Fibroblast of lung (primary cell): ENCODE measurements around the gene SPRYD3. TPM values are rescaled to one million over a fixed set of nuclear protein-coding genes. Genes with fewer than 3 reads are reported as not detected.

Source experiments
- DNase-seq, 2 donors: peaks; one replicate each; pipeline versions ENCODE4 v3.0.0 to v3.0.0-alpha.2; 2010; ENCODE audit warnings: low read depth in 2 of 2
- H2AFZ ChIP-seq: 2 replicates; pipeline ENCODE4 v1.5.1; 2012; ENCODE audit warnings: low read length, control low read depth, inconsistent platforms
- H3K27ac ChIP-seq: 2 replicates; pipeline ENCODE4 v1.5.1; 2011; ENCODE audit warnings: low read length, control low read depth; ENCODE audit not compliant: insufficient read depth
- H3K27me3 ChIP-seq: 2 replicates; pipeline ENCODE4 v1.5.1; 2011; ENCODE audit warnings: mild to moderate bottlenecking, low read length; ENCODE audit not compliant: control insufficient read depth, insufficient read depth
- H3K36me3 ChIP-seq: 2 replicates; pipeline ENCODE4 v1.5.1; 2011; ENCODE audit warnings: low read length; ENCODE audit not compliant: control insufficient read depth, insufficient read depth
- H3K4me1 ChIP-seq: 2 replicates; pipeline ENCODE4 v1.5.1; 2011; ENCODE audit warnings: low read length; ENCODE audit not compliant: control insufficient read depth, insufficient read depth; ENCODE audit errors: extremely low read depth
- H3K4me2 ChIP-seq: 2 replicates; pipeline ENCODE4 v1.5.1; 2011; ENCODE audit warnings: low read length, control low read depth; ENCODE audit not compliant: insufficient read depth; ENCODE audit errors: extremely low read depth
- H3K4me3 ChIP-seq, 4 experiments: fragments of 200-600 bp in 1 of 4; sonication (generic) in 1 of 4; replicated peaks in 1 of 4; 2 replicates each; pipeline ENCODE4 v1.5.1; 2011 to 2016; ENCODE audit warnings: low read length in 4 of 4, low read depth in 3 of 4, mild to moderate bottlenecking in 3 of 4, control low read depth in 2 of 4, inconsistent platforms in 1 of 4, mixed read lengths in 1 of 4; ENCODE audit not compliant: insufficient read depth in 1 of 4; ENCODE audit errors: control extremely low read depth in 1 of 4
- H3K79me2 ChIP-seq: 2 replicates; pipeline ENCODE4 v1.5.1; 2012; ENCODE audit warnings: mild to moderate bottlenecking, low read length, inconsistent platforms; ENCODE audit not compliant: control insufficient read depth, insufficient read depth
- H3K9ac ChIP-seq: 2 replicates; pipeline ENCODE4 v1.5.1; 2011; ENCODE audit warnings: mild to moderate bottlenecking, low read length, control low read depth; ENCODE audit not compliant: insufficient read depth
- H3K9me3 ChIP-seq: 2 replicates; pipeline ENCODE4 v1.5.1; 2012; ENCODE audit warnings: low read depth, low read length; ENCODE audit not compliant: control insufficient read depth, insufficient read depth
- H4K20me1 ChIP-seq: 2 replicates; pipeline ENCODE4 v1.5.1; 2011; ENCODE audit warnings: low read length; ENCODE audit not compliant: control insufficient read depth, insufficient read depth; ENCODE audit errors: extremely low read depth
- EZH2 ChIP-seq: IDR thresholded peaks from 2 replicates; pipeline ENCODE4 v1.5.1; 2012; ENCODE audit warnings: low read length, control low read depth, mild to moderate bottlenecking; ENCODE audit errors: missing control alignments
- polyA plus RNA-seq, 2 donors: library from polyadenylated mRNA; depleted of rRNA in 1 of 2; stranded (reverse) in 1 of 2; unstranded in 1 of 2; fragments of >200 nt; gene quantifications; 2 replicates each; pipeline ENCODE4 v1.2.1, GENCODE V29; 2011 to 2012; ENCODE audit warnings: missing spikeins in 1 of 2
- total RNA-seq: library from RNA; depleted of rRNA; stranded (reverse); fragments of >200 nt; gene quantifications from 2 replicates; pipeline ENCODE4 v1.2.1, GENCODE V29; 2014
- TF ChIP-seq, protein P1 (sequence below), 2 donors: IDR thresholded peaks in 1 of 2; conservative IDR thresholded peaks in 1 of 2; 1 replicate in 1 of 2; 2 replicates in 1 of 2; pipeline ENCODE4 v1.5.1; 2011 to 2012; ENCODE audit warnings: low read length in 2 of 2, control low read depth in 1 of 2, inconsistent platforms in 1 of 2, low read depth in 1 of 2, mild to moderate bottlenecking in 1 of 2

Gene SPRYD3
- total and polyA plus RNA-seq, 2 donors (not counting 1 experiment from before 2014, with no cell fraction given) = 18.2 to 23.3 TPM

DNA sequence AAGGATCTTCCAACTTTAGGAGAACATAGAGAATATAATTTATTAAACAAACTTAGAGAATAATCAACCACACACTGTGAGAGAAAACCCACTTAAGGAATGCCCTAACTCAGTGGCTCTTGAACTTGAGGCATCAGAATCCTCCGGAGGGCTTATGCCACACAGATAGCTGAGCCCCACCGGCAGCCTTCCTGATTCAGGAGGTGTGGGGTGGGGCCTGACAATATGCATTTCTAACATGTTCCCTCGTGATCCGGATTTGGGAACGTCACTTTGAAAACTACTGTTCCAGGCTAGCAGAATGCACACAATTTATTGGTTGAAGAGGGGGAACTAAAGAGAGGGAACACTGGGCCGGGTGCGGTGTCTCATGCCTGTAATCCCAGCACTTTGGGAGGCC is 22.1 kb upstream of the SPRYD3 start:
- Histone ChIP-seq H3K36me3 (peaks cover 8% of the 10 kb centered on the region), H3K9me3 (no peaks in the 10 kb centered on the region), H3K4me3 (no peak overlapping the region), H3K4me2 (no peak overlapping the region), H3K4me1 (peaks cover 6% of the 10 kb centered on the region), H3K27me3 (no peaks in the 10 kb centered on the region), H3K27ac (no peak overlapping the region), H3K79me2 (peaks cover 3% of the 10 kb centered on the region), H4K20me1 (no peaks in the 10 kb centered on the region), H2AFZ (no peak overlapping the region), H3K9ac (no peak overlapping the region)
- TF ChIP-seq, protein P1, sequence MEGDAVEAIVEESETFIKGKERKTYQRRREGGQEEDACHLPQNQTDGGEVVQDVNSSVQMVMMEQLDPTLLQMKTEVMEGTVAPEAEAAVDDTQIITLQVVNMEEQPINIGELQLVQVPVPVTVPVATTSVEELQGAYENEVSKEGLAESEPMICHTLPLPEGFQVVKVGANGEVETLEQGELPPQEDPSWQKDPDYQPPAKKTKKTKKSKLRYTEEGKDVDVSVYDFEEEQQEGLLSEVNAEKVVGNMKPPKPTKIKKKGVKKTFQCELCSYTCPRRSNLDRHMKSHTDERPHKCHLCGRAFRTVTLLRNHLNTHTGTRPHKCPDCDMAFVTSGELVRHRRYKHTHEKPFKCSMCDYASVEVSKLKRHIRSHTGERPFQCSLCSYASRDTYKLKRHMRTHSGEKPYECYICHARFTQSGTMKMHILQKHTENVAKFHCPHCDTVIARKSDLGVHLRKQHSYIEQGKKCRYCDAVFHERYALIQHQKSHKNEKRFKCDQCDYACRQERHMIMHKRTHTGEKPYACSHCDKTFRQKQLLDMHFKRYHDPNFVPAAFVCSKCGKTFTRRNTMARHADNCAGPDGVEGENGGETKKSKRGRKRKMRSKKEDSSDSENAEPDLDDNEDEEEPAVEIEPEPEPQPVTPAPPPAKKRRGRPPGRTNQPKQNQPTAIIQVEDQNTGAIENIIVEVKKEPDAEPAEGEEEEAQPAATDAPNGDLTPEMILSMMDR (conservative IDR thresholded peaks at IDR 0.05 in 1 of 2, IDR thresholded peaks at IDR 0.05 in 1 of 2; ENCODE audit: low read depth in 1 of 2, low read length in 2 of 2) = no peak
- no peak for TF ChIP-seq EZH2
- DNase-seq = no peak

DNA sequence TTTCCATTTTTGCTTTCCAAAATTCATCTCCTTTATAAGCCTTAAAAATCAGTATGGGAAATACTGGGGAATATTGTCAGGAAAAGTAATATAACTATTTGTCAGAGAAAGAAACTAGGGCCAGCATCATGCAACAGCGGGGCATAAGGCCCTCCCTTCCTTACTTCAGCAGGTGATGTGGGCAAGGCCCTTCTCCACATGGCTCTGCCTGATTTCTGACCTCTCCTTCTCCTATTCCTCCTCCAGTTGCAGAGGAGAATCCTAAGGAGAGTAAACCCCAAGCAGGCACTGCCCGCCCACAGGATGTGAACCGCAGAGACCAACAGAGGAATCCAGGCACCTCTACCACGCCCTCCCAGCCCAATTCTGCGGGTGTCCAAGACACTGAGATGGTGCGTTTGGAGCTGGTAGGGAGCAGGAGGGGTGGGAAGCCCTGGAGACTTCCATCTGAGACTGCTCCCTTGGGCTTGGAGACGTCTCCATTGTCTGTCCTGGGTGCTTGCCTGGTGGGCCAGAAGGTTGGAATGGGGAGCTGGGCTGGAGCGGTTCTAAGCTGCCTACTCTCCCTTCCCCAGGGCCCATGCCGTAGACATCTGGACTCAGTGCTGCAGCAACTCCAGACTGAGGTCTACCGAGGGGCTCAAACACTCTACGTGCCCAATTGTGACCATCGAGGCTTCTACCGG is 21.4 kb upstream of the SPRYD3 start:
- DNase-seq = no peak
- H3K36me3 ChIP-seq = peaks cover 8% of the 10 kb centered on the region

DNA sequence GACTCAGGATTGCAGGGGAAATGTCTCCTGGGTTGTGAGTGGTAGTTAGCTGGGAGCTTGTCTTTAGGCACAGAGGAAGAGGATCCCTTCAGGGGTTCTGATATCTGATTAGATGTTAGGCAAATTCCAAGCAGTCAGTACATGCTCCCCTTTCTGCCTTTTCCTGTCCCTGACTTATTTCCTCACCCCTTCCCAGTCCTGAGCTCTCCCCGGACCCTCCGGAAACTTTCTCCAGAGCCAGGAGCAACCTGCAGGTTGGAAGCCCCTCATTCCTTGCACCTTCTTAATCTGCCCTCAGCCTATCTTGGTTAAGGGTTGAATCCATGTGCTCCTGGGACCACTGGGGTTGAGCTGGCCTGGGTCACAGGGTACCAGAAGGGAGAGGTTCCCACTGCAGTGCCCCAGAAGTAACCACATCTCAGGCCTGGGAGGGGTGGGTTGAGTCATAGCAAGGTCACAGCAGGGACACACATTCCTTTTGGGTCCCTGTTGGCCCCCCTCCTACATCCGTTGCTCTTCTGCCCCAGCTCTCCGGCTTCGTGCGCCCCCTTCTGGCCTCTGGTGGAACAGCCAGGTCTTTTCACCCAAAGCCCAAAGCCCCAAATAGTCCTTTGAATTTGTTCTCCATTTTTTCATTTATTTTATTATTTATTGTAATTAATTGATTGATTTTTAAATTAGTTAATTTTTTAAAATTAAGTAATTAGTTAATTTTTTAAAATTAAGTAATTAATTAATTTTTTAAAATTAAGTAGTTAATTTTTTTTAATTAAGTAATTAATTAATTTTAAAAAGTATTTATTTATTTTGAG is 20.1 kb upstream of the SPRYD3 start:
- Histone ChIP-seq H3K4me3 (peak overlapping the region; percentile 72 to 85 (median 77)), H3K36me3 (peaks cover 8% of the 10 kb centered on the region), H3K4me1 (peaks cover 9% of the 10 kb centered on the region), H3K79me2 (peaks cover 3% of the 10 kb centered on the region), H3K9ac (peak overlapping the region; percentile 73), H4K20me1 (no peaks in the 10 kb centered on the region), H3K9me3 (no peaks in the 10 kb centered on the region), H3K27me3 (no peaks in the 10 kb centered on the region), H3K27ac (peak overlapping the region; percentile 96), H2AFZ (no peak overlapping the region), H3K4me2 (peak overlapping the region; percentile 68)
- TF ChIP-seq, protein P1 (conservative IDR thresholded peaks at IDR 0.05 in 1 of 2, IDR thresholded peaks at IDR 0.05 in 1 of 2; ENCODE audit: low read depth in 1 of 2, low read length in 2 of 2) = peak; percentile 96 to 97
- TF ChIP-seq EZH2 = no peak
- DNase-seq = peak; percentile 96 to 98

More for the DNA sequence above, 21.4 kb upstream of the SPRYD3 start:
- peaks cover 3% of the 10 kb centered on the region for H3K79me2 ChIP-seq
- H3K27ac ChIP-seq = no peak overlapping the region
- H4K20me1 ChIP-seq = no peaks in the 10 kb centered on the region
- TF ChIP-seq EZH2 = no peak
- TF ChIP-seq, protein P1 (conservative IDR thresholded peaks at IDR 0.05 in 1 of 2, IDR thresholded peaks at IDR 0.05 in 1 of 2; ENCODE audit: low read depth in 1 of 2, low read length in 2 of 2) = no peak
- H3K4me1 ChIP-seq = peaks cover 8% of the 10 kb centered on the region
- H3K4me3 ChIP-seq = no peak overlapping the region
- H3K27me3 ChIP-seq = no peaks in the 10 kb centered on the region
- peak overlapping the region; percentile 16 for H3K4me2 ChIP-seq
- H3K9ac ChIP-seq = no peak overlapping the region
- H3K9me3 ChIP-seq = no peaks in the 10 kb centered on the region
- no peak overlapping the region for H2AFZ ChIP-seq
